Gastrocnemius medialis (tissue), 4 donors: ENCODE measurements around the gene TMEM161A. TPM values are rescaled to one million over a fixed set of nuclear protein-coding genes. Genes with fewer than 3 reads are reported as not detected.

Experiments used
- ATAC-seq, 2 donors: fragments of 150-250 bp; one replicate each; pipeline ENCODE4 v1.9.1; 2016
- DNase-seq, 2 donors: peaks; one replicate each; pipeline ENCODE4 v3.0.0-alpha.2; 2019
- H3K27ac ChIP-seq, 4 donors: fragments of 200-600 bp; sonication (generic); 1 replicate in 1 of 4; 2 replicates in 3 of 4; pipeline ENCODE4 v1.5.1; 2016 to 2018; ENCODE audit warnings: mild to moderate bottlenecking in 2 of 4, moderate library complexity in 1 of 4
- H3K27me3 ChIP-seq, 3 donors: fragments of 200-600 bp; sonication (generic) in 2 of 3; 1 replicate in 1 of 3; 2 replicates in 2 of 3; pipeline versions ENCODE4 v1.5.1 to v1.6.0; 2016 to 2019; ENCODE audit warnings: mild to moderate bottlenecking in 1 of 3, moderate library complexity in 1 of 3
- H3K36me3 ChIP-seq, 2 donors: fragments of 200-600 bp; sonication (generic) in 1 of 2; one replicate each; pipeline ENCODE4 v1.5.1; 2017 to 2018
- H3K4me1 ChIP-seq, 2 donors: fragments of 200-600 bp; sonication (generic) in 1 of 2; one replicate each; pipeline ENCODE4 v1.5.1; 2016 to 2017; ENCODE audit warnings: mild to moderate bottlenecking in 2 of 2
- H3K4me3 ChIP-seq, 4 donors: fragments of 200-600 bp; sonication (generic) in 3 of 4; 1 replicate in 1 of 4; 2 replicates in 3 of 4; pipeline ENCODE4 v1.5.1; 2016 to 2019; ENCODE audit warnings: mild to moderate bottlenecking in 2 of 4
- H3K9me3 ChIP-seq, 3 donors: fragments of 200-600 bp; sonication (generic) in 2 of 3; 1 replicate in 1 of 3; 2 replicates in 2 of 3; pipeline ENCODE4 v1.5.1; 2016 to 2019
- CTCF ChIP-seq, 5 experiments: fragments of 450-650 bp in 3 of 5; fragments of 200-600 bp in 2 of 5; sonication (generic) in 2 of 5; IDR thresholded peaks in 4 of 5; conservative IDR thresholded peaks in 1 of 5; 1 replicate in 4 of 5; 2 replicates in 1 of 5; pipeline ENCODE4 v1.5.1; 2016 to 2019; ENCODE audit warnings: antibody characterized with exemption in 5 of 5, mild to moderate bottlenecking in 3 of 5, moderate library complexity in 3 of 5
- POLR2A ChIP-seq, 2 donors: fragments of 450-650 bp; IDR thresholded peaks; one replicate each; pipeline ENCODE4 v1.6.1; 2017; ENCODE audit warnings: antibody characterized with exemption in 2 of 2, mild to moderate bottlenecking in 2 of 2, moderate library complexity in 2 of 2
- in situ Hi-C, 4 donors: fragments of 200-750 bp; cut with MboI; loops; one replicate each; pipeline versions ENCODE4 v1.15.0 to v1.8.0; 2017; ENCODE audit warnings: low sequenced_read_pairs in 4 of 4
- intact Hi-C: fragments of 100-400 bp; cut with DNase I; formaldehyde crosslinking; loops from one replicate; pipeline ENCODE4 v1.15.1; 2023; ENCODE audit warnings: low total_unique reads
- total RNA-seq, 4 donors: library from RNA; depleted of rRNA; stranded (reverse); fragments of >200 nt; gene quantifications; one replicate each; pipeline versions ENCODE4 v1.1.0 to v1.2.3, GENCODE V29; 2016

Gene TMEM161A
- total RNA-seq, 4 donors from 2014 or later, result 30.1 to 52.1 (median 42.8) TPM

GRCh38 chr19:19131989-19132388, 6.3 kb downstream of the TMEM161A start:
- TF ChIP-seq POLR2A (IDR thresholded peaks at IDR 0.05), result no peak
- TF ChIP-seq CTCF (IDR thresholded peaks at IDR 0.05 in 4 of 5, conservative IDR thresholded peaks at IDR 0.05 in 1 of 5), result no peak
- in situ Hi-C loops (loop anchor here in 1 of 4 donors (10.0 kb wide), 1 partner anchor 77 kb away; no protein-coding TSS in a partner anchor), intact Hi-C loops (no loop called here)
- peaks cover 0 to 5% of the 10 kb centered on the region in 2 donors for H3K36me3 ChIP-seq
- peaks cover 0 to 2% (median 0%) of the 10 kb centered on the region in 3 donors for H3K9me3 ChIP-seq
- no peak overlapping the region for H3K4me3 ChIP-seq
- DNase-seq, result no peak
- ATAC-seq, result no peak
- no peaks in the 10 kb centered on the region for H3K27me3 ChIP-seq
- H3K27ac ChIP-seq, result no peak overlapping the region
- peaks cover under 1 to 5% of the 10 kb centered on the region in 2 donors for H3K4me1 ChIP-seq

- no peaks in the 10 kb centered on the region for H3K9me3 ChIP-seq
- no peak overlapping the region for H3K4me3 ChIP-seq
Measured at GRCh38 chr19:19126102-19126501, 12.2 kb downstream of the TMEM161A start.

GRCh38 chr19:19123386-19123785, 14.9 kb downstream of the TMEM161A start:
- Histone ChIP-seq H3K27ac (no peak overlapping the region), H3K4me1 (no peaks in the 10 kb centered on the region), H3K4me3 (no peak overlapping the region), H3K36me3 (peaks cover 0 to 31% of the 10 kb centered on the region in 2 donors), H3K27me3 (no peaks in the 10 kb centered on the region), H3K9me3 (no peaks in the 10 kb centered on the region)
- ATAC-seq, result no peak
- no peak for DNase-seq
- in situ Hi-C loops (no loop called here), intact Hi-C loops (no loop called here)
- TF ChIP-seq CTCF (IDR thresholded peaks at IDR 0.05 in 4 of 5, conservative IDR thresholded peaks at IDR 0.05 in 1 of 5), result no peak
- no peak for TF ChIP-seq POLR2A (IDR thresholded peaks at IDR 0.05)

More at GRCh38 chr19:19126102-19126501, 12.2 kb downstream of the TMEM161A start:
- peaks cover 0 to 13% of the 10 kb centered on the region in 2 donors for H3K36me3 ChIP-seq
- in situ Hi-C loops (no loop called here), intact Hi-C loops (no loop called here)
- ATAC-seq (no peak), DNase-seq (no peak)
- H3K27me3 ChIP-seq, result no peaks in the 10 kb centered on the region
- no peaks in the 10 kb centered on the region for H3K4me1 ChIP-seq
- H3K27ac ChIP-seq, result no peak overlapping the region
- TF ChIP-seq POLR2A (IDR thresholded peaks at IDR 0.05) (no peak), CTCF (IDR thresholded peaks at IDR 0.05 in 4 of 5, conservative IDR thresholded peaks at IDR 0.05 in 1 of 5) (no peak)

- H3K36me3 ChIP-seq, result peaks cover 0 to 36% of the 10 kb centered on the region in 2 donors
- no peaks in the 10 kb centered on the region for H3K4me1 ChIP-seq
- H3K27me3 ChIP-seq, result no peaks in the 10 kb centered on the region
- H3K4me3 ChIP-seq, result no peak overlapping the region
- in situ Hi-C loops (no loop called here), intact Hi-C loops (no loop called here)
- H3K27ac ChIP-seq, result no peak overlapping the region
- DNase-seq, result no peak
- TF ChIP-seq POLR2A (IDR thresholded peaks at IDR 0.05), result no peak
- no peak for TF ChIP-seq CTCF (IDR thresholded peaks at IDR 0.05 in 4 of 5, conservative IDR thresholded peaks at IDR 0.05 in 1 of 5)
- no peaks in the 10 kb centered on the region for H3K9me3 ChIP-seq
- ATAC-seq, result no peak
Measured at GRCh38 chr19:19122902-19123301, 15.4 kb downstream of the TMEM161A start.

- intact Hi-C loops, result no loop called here
- in situ Hi-C loops, result no loop called here
- Histone ChIP-seq H3K27ac (no peak overlapping the region), H3K4me3 (no peak overlapping the region), H3K9me3 (no peaks in the 10 kb centered on the region), H3K27me3 (no peaks in the 10 kb centered on the region), H3K36me3 (peaks cover 0 to 37% of the 10 kb centered on the region in 2 donors), H3K4me1 (no peaks in the 10 kb centered on the region)
- TF ChIP-seq POLR2A (IDR thresholded peaks at IDR 0.05), result no peak
- no peak for TF ChIP-seq CTCF (IDR thresholded peaks at IDR 0.05 in 4 of 5, conservative IDR thresholded peaks at IDR 0.05 in 1 of 5)
- DNase-seq (no peak), ATAC-seq (no peak)
Measured at GRCh38 chr19:19121371-19121770, 16.9 kb downstream of the TMEM161A start.
